ENCODE measurements around the gene ZNF530.

The ZNF530 gene

DNA sequence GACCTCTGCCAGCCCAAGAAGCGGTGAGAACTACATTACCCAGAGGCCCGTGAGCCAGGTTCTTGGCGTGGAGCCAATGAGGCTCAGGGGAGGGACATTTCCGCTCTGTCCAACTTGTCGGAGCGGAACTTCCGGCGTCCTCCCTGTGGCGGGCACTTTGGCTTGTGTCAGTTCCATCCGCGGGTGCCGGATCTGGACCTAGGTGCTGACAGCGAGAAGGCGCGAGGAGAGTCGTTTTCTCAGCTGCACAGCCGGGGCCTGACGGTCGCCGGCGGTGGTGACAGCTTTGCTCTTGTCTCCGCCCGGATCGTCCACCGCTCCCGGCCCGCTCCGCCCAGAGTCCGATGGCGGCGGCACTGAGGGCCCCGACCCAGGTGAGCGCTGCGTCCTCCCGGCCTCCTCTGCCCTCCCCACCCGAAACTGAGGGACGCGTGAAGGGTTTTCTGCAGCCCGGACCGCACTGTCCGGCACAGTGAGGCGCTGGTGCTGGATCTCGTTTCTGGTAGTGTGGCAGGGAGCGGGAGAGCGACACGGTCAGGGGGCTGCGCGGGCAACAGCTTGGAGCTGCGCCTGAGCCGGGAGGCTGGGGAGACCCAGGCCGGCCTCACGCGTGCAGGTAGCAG lies at the start of gene ZNF530:
Gene ZNF530, plus strand, starts transcription at position 125 of the 623 bp plus-strand sequence. CDS start 4,461 bp downstream, outside the sequence.
- peak; percentile 92 for DNase-seq

DNA sequence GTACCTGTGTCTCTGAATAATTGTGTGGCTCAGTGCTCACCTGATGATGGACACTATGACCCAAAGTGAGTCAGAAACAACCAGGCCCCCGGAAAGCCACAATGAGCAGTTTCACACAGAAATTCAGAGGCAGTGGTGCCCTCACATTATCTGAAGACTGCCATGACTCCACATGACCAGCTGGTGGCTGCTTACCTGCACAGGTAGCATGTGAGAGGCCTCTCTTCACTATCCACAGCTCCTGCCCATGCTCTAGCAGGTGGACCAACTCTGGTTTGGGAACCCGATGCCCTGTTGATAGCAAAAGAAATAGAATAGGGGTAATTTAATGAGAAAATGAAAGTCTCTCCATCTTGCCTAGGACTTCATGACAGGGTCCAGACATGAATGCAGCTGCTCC lies 47.3 kb upstream of the ZNF530 start:
- DNase-seq: no peak

DNA sequence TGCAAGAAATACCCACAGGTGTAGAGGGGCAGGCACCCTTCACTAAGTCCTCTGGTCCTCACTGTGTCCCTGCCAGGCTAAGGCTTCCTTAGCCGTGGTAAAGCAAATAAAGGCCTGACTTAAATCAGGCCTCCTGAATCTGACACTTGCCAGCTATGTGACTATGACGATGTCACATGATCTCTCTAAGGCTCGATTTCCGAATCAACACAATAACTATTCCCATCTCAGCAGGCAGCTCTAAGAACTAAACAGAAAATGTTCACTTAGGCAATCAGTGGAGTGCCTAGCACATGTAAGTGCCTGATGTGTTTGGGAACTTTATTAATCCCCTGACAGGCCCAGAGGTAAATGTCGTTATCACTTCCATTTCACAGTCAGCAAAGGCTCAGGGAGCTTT lies 42.0 kb upstream of the ZNF530 start:
- no peak for DNase-seq

DNA sequence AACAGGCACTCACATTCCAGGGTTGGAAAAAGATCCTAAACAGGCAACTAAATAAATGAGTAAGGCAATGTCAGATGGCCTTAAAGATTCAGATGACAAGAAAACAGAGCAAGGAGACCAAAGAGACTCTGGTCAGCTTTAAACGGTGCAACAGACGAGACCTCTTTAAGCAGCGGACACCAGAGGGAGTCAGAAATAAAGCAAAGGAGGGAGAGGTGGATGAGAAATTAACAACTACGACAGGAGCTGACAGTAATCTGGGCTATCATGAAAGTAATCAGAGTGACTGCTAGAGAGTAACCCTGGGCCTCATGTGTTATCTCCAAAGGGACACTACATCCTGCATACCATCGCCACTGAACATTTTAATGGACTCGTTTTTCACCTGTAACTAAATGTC lies 41.2 kb upstream of the ZNF530 start:
- DNase-seq: peak; percentile 6

DNA sequence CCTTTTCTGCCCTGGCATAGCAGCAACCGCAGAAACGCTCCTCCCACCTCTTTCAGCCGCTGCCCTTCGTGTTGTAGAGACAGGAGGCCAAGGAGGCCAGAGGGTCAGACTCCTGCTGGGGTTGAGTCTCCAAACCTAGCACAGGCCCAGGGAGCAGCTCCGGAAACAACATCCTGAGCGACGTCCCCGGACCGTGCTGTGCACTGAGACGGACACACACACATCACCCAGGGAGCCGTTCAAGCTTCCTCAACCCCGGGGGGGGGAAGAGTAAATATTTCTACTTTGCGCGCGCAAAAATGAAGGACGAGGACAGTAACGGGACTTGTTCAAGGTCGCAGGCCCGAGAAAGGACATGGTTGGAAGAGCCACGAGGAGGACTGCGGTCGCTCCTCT lies 40.7 kb upstream of the ZNF530 start:
- DNase-seq: peak; percentile 4

DNA sequence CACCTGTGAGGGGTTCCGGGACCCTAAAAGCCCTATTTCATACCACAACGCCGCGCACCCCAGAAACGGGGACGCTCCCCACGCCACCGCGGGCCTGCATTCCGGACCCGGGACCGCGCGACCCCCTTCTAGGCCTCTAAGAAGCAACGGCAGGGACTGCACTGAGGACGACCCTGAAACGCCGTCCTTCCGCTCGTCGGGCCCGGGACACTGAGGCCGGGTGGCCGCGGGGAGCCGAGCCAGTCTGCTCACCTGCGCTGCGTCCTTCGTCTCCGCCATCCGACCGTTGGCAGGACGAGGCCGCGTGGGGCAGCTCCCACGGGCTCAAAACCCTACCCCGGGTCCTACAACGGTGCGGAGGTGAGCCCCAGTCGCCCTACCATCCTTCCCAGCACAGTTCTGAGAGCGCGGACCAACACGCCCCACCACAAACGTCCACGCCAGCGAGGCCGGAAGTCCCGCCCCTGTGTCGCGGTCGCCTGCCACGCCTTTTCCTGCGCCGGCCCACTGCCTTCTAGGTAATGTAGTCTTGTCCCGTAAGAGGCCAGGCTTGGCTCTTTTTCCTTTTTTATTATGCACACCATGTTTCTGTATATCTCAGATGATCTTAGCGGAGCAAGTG lies 40.2 kb upstream of the ZNF530 start, which contains the start of gene ZNF550:
Gene ZNF550, minus strand, starts transcription at position 460 of the 622 bp plus-strand sequence. Its CDS starts 181 bp downstream, at position 279.
- peak; percentile 73 for DNase-seq

DNA sequence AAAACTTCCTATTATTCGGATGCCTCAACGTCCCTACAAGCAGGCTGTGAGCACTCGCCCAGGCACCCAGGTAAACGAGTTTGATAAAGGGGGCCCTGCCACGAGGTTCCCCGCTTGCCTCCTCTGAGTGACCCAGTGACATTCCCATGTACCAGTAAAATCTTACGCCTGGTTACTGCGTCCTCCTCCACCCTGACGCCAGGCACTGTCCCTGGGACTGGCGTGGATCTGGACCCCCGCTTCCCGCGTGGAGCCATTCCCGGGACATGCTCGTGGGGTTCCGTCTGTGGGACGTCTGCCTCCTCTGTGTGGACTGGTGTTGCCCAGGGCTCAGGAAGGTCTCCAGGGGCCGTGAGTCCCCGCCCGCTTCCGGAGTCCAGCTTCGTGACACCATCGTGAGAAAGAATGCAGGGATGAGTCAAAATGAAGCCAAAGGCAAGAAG lies 39.6 kb upstream of the ZNF530 start:
- DNase-seq: no peak

DNA sequence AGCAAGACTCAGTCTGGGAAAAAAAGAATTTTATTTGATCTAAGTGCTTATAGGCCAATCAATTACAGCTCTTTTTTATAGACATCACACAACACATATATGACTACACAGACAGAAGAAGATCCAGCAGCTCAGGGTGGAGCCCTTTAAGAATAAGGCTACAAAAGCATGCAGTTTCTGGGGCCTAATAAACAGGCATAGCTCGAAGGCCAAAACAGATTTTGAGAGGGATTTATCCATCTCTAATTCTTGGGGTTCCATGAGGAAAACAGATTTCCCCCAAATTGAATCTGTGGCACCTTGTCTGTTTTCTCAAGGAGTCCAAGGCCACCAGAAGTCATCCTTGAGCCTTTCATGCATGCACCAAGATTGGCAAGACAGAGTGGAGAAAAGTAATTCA lies 36.1 kb upstream of the ZNF530 start:
- DNase-seq: no peak

DNA sequence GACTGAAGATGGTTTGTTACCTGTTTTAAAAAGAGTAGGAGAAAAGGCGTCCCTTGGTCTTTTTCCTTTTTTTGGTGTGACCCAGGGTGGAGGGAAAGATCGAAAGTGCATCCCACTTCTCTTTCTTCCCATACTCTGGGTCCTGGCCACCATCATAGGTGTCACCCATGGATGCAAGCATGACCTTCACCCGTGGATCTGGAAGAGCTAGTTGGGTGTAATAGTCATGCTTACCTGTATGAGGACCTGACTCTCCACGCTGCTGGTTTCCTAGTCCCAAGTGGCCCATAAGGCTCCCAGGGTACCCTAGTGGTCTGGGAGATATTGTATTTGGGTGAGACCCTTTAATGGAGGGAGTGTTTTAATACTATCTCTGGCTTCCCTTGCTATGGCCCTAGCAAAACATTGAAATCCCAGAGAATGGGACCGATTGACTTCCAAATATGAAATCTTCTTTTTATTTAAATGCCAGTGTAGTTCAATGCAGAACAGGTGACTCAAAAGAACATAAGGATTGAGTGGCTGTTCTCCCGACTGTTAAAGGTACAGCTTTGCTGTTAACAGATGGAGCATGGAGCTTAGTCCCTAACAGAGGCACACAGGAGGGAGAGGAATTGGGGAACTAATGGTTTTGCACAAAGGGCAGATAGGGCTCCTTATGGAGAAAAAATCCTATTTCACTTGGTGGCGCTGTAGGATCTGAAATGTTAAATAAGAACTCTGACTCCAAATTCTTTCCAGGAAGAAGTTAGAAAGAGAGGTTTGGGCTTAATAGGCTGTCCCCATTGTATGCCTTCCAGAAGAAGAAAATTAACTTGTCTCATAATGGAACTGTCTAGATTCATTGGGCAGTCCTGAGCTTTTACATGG lies 33.1 kb upstream of the ZNF530 start:
- peak; percentile 18 for DNase-seq

DNA sequence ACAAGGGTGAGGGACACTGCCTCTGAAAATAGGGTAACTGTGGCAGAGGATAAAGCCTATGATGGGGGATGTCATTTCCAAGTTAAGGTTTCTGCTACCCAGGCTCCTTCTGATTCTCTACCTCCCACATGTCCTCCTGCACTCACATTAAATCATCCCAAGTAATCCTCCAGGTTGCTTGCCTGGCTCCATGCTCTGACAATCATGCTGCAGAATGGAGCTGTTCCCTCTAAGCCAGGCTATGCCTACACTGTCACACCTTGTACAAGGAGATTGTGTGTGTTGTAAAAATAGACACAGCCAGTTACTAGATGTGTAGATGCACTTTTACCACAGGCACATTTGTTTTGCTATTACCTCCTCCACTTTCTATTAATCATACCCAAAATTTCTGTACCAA lies 29.0 kb upstream of the ZNF530 start:
- no peak for DNase-seq

DNA sequence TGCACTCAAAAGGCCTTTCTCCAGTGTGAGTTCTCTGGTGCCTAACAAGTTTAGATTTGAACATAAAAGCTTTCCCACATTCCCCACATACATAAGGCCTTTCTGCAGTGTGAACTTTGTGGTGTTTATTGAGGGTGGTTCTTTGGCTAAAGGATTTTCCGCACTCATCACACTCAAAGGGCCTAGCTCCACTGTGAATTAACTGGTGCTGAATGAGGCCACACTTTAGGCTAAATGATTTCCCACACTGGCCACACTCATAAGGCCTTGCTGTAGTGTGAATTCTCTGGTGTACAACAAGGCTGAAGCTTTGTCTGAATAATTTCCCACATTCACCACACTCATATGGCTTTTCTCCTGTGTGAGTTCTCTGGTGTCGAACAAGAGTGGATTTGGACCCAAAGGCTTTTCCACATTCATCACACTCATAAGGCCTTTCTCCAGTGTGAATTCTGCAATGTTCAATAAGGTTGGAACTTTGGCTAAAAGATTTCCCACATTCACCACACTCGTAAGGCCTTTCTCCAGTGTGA lies 27.2 kb upstream of the ZNF530 start:
- no peak for DNase-seq

DNA sequence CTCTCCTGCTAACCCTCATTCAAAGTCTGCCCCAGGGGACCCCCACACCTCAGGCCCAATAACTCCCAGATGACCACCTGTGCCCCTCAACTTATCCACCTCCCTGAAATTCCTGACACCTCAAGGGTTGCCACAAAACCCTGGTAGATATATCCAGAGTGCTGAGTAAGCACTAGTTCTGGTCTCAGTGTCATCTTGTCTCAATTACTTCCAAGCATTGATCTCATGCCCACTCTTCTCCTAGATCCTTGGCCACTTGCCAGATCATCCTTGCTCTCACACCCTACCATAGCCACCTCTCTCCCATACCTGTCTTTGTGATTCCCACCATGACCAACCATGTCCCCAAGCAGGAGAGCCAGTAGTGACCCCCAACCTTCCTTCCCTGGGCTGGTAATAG lies 23.0 kb upstream of the ZNF530 start:
- DNase-seq: no peak

DNA sequence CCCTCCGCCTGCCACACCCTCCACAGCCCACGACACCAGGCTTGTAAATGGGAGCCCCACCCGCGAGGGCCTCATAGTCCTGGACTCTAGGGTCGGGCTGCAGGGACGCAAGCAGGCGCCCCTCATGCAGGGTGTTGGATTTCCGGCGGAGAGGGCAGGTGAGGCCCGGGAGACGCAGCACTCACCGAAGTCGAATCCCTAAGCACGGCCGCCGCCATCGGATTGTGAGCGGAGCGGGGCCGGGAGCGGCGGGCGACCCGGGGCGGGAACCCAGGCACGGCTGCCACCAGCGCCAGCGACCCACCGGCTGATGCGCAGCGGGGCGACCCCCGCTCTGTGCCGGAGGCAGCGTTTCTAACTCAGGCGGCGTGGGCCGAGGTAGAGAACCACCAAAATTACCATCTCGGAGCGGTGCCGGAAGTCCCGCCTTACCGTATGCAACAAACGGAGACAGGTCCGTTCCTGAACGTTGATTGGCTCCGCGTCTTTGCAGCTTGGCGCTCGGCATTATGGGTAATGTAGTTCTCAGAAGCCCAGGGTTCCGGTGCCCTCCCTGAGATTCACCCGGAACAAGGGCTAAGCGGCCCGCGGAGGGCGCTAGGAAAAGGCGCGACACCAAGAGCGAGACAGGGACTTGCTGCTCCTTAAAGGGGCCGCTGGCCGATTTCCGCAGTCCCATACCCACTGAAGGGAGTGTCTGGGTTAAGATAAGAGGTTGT lies 21.0 kb upstream of the ZNF530 start, which contains the start of gene ZNF416:
Gene ZNF416, minus strand, starts transcription at position 425 of the 719 bp plus-strand sequence. Its CDS starts 207 bp downstream, at position 218.
- peak; percentile 99 for DNase-seq

DNA sequence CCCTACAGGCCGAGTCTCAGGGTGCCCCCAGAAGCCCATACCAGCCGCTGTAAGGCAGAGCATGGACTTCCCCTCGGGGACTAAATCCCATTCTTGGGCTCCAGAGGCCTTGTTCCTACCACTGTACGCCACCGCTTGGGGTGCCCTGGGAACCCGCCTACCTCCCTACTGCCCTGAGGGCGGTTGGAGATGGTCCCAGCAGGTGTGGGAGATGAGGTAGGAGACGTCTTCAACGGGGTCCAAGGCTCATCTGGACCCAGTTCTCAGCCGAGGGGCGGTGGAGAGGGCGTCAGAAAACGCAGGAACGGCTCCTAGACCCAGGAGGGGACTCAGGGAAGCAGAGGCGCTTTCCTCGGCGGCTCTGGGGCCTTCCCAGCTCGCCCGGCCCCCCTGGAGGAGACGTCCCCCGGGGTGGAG lies 16.6 kb upstream of the ZNF530 start:
- DNase-seq: no peak

DNA sequence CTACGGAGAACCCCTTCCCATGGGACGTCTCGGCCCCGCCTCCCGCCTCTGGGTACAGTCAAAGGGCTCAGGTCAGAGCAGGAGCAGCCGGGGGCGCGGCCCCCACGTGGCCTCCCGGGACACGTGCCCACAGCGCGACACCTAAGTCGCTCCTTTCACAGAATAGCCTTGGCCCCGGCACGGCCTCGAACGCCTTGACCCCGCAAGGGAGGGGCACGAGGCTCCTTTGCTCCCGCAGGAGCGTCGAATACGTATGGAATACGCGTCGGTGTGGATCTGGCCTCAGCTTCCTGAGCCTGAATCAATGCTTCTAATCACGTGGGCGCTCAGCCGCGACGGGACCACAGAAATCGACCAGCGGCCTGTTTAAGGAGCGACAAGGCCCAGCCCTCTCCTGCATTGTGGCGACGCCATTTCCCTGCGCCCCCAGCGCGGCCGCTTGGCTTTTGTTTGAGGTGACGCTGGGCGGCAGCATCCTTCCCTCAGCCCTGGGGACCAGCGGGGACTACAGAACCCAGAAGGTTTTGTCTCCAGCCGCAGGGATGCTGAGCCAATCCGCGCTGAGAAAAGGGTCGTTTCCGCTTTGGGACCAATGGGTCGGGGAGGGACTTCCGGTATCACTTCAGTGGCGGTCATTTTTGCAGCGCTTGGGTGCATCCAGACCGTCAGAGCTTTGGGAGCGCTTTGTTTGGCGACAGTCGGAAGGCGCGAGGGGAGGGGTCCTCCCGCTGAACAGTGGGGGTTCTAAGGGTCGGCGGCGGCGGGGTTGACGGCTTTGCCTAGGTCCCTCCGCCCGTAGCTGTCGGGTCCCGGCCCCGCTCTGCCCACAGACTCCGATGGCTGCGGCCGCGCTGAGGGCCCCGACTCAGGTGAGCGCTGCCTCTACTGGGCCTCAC lies 15.9 kb upstream of the ZNF530 start, which contains the start of gene ZIK1:
Gene ZIK1, plus strand, starts transcription at position 625 of the 896 bp plus-strand sequence. Its CDS starts 212 bp downstream, at position 837.
- peak; percentile 84 for DNase-seq

DNA sequence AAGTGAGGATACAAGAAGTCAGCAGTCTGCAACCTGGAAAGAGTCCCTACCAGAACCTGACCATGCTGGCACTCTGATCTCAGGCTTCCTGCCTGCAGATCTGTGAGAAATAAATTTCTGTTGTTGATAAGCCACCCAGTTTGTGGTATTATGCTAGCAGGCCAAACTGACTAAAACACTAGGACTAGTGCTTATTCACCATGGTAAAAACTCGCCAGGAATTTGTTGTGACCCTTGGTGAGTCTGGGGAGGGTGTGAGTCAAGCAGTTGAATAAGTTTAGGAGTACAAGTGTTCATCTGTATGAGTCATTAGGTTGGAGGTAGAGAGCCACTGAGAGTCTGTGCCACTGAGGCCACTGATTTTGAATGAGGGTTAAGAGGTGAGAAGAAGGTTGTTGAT lies 12.2 kb upstream of the ZNF530 start:
- DNase-seq: no peak

DNA sequence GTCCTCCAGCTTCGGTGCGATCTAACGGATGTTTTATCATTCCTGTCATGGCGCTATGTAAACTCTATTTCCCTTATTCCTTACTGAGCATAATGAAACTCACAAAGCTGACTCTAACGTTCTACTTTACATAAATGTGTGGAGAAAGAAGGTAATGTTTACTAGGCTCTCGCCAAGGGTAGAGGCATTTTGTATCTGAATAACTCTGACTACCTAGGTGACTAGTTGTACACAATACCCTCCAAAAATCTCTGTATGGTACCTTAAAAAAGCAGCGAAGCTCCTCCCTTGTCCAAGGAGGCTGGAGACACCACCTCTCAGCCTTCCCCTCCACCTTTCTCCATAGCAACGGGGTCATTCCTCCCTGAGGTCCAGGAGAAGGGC lies 316 bp upstream of the ZNF530 start:
- DNase-seq: no peak

DNA sequence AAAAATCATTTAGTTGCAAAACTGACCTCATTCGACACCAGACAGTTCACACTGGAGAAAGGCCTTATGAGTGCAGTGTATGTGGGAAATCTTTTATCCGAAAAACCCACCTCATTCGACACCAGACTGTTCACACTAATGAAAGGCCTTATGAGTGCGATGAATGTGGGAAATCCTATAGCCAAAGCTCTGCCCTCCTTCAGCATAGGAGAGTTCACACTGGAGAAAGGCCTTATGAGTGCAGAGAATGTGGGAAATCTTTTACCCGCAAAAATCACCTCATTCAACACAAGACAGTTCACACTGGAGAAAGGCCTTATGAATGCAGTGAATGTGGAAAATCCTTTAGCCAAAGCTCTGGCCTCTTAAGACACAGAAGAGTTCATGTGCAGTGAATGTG lies 7.2 kb downstream of the ZNF530 start:
- DNase-seq: no peak

DNA sequence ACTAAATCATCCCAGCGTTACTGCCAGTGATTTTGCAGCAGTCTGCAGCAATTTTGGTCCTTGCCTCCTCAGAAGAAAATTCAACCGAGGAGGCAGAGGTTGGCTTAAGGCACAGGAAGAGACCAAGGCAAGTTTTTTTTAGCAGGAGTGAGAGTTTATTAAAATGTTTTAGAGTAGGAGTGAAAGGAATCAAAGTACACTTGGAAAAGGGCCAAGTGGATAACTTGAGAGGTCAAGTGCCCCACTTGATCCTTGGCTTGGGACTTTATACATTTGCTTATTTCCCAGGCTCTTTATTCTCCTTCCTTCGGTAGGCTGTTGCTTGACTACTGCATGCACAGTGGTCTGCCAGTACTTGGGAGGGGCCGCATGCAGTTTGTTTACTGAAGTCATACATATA lies 11.4 kb downstream of the ZNF530 start:
- DNase-seq: no peak

DNA sequence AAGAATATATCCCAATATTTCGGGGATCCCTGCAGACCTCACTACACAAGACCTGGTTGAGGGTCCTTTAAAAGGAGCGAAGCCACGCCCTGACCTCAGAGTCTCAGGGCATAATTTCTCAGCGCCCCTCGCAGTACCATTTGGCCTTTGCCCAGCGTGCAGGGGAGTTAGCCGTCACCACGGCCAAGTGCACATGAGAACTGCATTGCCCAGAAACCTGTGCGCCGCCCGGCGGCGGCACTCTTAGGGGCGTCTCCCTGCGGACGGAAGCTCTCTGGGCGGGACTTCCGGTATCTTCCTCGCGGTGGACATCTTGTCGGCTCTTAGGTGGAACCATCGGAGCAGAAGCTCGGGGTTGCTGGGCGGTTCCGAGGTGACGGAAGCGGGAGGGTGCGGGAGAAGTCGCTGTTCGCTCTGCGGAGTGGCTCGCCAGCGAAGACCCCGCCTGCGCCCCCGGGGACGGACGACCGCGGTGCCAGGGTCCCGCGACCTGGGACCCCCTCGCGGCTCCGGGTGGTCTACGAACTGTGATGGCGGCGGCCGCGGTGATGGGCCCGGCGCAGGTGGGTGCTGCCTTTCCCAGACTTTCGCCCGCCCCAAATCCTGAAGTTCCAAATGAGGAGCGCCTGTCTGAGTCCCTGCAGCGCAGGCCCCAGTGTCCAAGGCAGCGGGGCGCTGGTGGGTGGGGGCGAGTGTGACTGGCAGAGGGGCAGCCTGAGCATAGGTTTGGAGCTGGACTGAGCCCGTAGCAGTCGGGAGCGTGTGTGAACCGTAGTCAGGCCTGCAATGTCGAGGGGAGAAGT lies 14.5 kb downstream of the ZNF530 start, which contains the start of gene ZNF134:
Gene ZNF134, plus strand, starts transcription at position 302 of the 803 bp plus-strand sequence. CDS start 5,227 bp downstream, outside the sequence.
- DNase-seq: peak; percentile 90

Measured in COR-L47 (cell line).